Fibroblast of lung (primary cell): ENCODE data around the gene S100A10.

ENCODE experiments used
- CTCF ChIP-seq, 2 donors: IDR thresholded peaks in 1 of 2; conservative IDR thresholded peaks in 1 of 2; 1 replicate in 1 of 2; 2 replicates in 1 of 2; pipeline ENCODE4 v1.5.1; 2011 to 2012; ENCODE audit warnings: low read length in 2 of 2, control low read depth in 1 of 2, inconsistent platforms in 1 of 2, low read depth in 1 of 2, mild to moderate bottlenecking in 1 of 2
- EZH2 ChIP-seq: IDR thresholded peaks from 2 replicates; pipeline ENCODE4 v1.5.1; 2012; ENCODE audit warnings: low read length, control low read depth, mild to moderate bottlenecking; ENCODE audit errors: missing control alignments

GRCh38 chr1:152013664-152014237 is 20.1 kb upstream of the S100A10 start:
- TF ChIP-seq EZH2 (no peak), CTCF (conservative IDR thresholded peaks at IDR 0.05 in 1 of 2, IDR thresholded peaks at IDR 0.05 in 1 of 2; ENCODE audit: low read depth in 1 of 2, low read length in 2 of 2) (peak; percentile 48 to 79)
